ENCODE data around the gene CA4. TPM values are rescaled to one million over a fixed set of nuclear protein-coding genes. Genes with fewer than 3 reads are reported as not detected.

The CA4 gene
- total RNA-seq, 1 donor from 2014 or later: 73.1 TPM

- DNase-seq: no peak
- intact Hi-C loops (cut with DNase I): no loop called here
- TF ChIP-seq, protein P1, sequence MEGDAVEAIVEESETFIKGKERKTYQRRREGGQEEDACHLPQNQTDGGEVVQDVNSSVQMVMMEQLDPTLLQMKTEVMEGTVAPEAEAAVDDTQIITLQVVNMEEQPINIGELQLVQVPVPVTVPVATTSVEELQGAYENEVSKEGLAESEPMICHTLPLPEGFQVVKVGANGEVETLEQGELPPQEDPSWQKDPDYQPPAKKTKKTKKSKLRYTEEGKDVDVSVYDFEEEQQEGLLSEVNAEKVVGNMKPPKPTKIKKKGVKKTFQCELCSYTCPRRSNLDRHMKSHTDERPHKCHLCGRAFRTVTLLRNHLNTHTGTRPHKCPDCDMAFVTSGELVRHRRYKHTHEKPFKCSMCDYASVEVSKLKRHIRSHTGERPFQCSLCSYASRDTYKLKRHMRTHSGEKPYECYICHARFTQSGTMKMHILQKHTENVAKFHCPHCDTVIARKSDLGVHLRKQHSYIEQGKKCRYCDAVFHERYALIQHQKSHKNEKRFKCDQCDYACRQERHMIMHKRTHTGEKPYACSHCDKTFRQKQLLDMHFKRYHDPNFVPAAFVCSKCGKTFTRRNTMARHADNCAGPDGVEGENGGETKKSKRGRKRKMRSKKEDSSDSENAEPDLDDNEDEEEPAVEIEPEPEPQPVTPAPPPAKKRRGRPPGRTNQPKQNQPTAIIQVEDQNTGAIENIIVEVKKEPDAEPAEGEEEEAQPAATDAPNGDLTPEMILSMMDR (IDR thresholded peaks at IDR 0.05): no peak
- Histone ChIP-seq H3K27me3 (no peaks in the 10 kb centered on the region), H3K27ac (no peak overlapping the region), H3K36me3 (no peaks in the 10 kb centered on the region), H3K4me3 (no peak overlapping the region), H3K9me3 (no peaks in the 10 kb centered on the region), H3K4me1 (peaks cover 11% of the 10 kb centered on the region)
- ATAC-seq: no peak
Measured at GRCh38 chr17:60158751-60159478, 9.1 kb downstream of the CA4 start.

GRCh38 chr17:60159479-60159866 is 9.7 kb downstream of the CA4 start:
- no peak for ATAC-seq
- TF ChIP-seq, protein P1 (IDR thresholded peaks at IDR 0.05): no peak
- peaks cover 7% of the 10 kb centered on the region for H3K4me1 ChIP-seq
- no peak overlapping the region for H3K27ac ChIP-seq
- no peak for DNase-seq
- no peaks in the 10 kb centered on the region for H3K9me3 ChIP-seq
- no peak overlapping the region for H3K4me3 ChIP-seq
- H3K36me3 ChIP-seq: no peaks in the 10 kb centered on the region
- no peaks in the 10 kb centered on the region for H3K27me3 ChIP-seq
- intact Hi-C loops (cut with DNase I): no loop called here

DNA sequence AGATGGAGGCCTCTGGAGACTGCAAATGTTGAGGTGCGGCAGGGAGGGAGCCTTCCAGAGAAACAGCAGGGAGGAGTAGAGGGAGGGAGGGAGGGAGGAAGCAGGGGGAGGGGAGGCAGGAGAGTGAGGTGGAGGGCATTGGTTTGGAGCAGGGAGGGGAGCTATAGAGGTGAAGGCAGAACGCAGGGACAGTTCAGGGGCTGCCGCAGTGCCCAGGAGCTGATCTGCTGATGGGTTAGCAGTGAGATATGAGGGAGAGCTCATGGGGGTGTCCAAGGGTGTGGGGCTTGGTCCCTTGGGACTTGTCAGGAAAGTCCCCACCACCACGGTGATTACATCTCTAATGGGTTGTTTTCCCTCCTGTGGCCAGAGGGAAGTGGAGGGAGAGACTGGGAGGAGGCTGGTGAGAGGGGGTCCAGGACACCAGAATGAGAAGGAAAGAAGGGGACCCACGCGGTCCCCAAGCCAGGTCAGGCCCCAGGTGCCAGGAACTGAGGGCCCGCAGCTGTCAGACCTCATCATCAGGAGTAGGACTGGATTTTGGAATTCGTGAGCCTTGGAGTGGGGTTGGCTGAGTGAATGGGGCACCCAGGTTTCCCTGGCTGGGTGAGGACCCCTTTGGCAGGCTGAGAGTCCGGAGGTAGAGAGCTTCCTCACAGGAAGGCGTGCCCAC is 11.2 kb downstream of the CA4 start:
- ATAC-seq (no peak), DNase-seq (no peak)
- H3K27me3 ChIP-seq: no peaks in the 10 kb centered on the region
- H3K36me3 ChIP-seq: no peaks in the 10 kb centered on the region
- no peaks in the 10 kb centered on the region for H3K9me3 ChIP-seq
- no peak overlapping the region for H3K4me3 ChIP-seq
- intact Hi-C loops (cut with DNase I): no loop called here
- no peaks in the 10 kb centered on the region for H3K4me1 ChIP-seq
- TF ChIP-seq, protein P1 (IDR thresholded peaks at IDR 0.05): no peak
- peak overlapping the region; percentile 55 for H3K27ac ChIP-seq

DNA sequence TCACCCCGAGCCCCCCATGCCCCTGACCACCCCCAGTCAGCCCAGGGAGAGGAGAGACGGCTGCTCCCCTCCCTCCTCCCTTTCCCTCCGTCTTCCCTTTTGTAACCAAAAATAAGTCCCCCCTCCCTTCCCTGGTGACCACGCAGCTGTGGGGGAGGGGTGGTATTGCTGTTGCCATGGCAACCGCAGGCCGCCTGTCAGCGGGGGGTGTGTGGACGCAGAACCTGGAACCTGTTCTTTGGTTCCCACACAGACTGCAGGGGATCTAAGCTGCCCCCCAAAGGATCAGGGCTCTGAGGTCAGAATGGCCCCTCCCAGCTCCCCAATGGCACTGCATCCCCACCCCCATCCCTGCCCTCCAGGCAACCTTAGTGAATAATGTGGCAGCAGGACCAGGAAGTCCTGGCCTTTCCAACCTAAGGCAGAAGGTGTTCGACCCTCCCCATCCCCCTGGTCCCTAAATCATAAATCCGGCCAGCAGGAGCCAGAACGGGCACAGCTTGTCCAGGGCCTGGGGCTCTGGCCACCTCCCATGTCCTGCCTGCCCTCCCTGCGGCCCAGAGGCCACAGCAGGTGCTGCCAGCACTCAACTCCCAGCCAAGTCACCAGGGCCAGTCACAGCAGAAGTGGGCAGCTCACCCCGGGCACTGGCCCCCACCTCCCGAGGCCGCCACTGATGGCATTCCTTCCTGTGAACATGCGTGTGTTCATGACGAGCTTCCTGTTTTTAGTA is 12.0 kb downstream of the CA4 start:
- Histone ChIP-seq H3K4me1 (no peaks in the 10 kb centered on the region), H3K4me3 (no peak overlapping the region), H3K9me3 (no peaks in the 10 kb centered on the region), H3K27ac (peak overlapping the region; percentile 55), H3K36me3 (no peaks in the 10 kb centered on the region), H3K27me3 (no peaks in the 10 kb centered on the region)
- DNase-seq (peak; percentile 66), ATAC-seq (peak; percentile 56)
- intact Hi-C loops (cut with DNase I): no loop called here
- TF ChIP-seq, protein P1 (IDR thresholded peaks at IDR 0.05): no peak

DNA sequence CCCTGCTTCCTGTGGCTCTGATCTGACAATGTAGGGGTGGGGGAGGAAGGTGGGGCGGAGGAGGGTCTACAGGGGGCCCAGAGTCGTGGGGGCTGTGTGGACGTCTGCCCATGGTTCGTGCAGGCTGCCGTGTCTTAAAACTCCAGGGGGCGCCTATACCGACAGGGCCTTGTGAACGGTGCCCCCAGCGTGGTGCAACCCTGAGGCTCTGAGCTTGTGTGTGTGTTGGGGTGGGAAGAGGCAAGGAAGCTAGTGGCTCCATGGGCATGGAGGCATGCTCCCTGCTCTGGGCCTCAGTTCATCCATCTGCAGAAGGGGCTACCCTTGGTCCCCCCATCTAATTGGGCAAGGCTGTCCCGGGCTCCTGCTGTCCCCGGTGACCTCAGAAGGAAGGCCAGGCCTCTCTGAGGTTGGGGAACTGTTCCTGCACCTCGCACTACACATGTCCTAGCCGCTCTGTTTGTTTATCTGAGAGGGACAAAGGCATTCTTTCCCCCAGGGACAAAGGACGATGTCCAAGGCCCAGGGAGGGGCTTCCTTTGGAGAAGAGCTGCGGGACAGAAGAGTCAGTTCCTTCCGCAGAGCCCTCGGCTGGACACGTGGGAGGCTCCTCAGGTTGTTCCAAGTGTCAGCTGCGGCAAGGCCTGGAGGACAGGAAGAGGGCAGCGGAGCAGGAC is 13.5 kb downstream of the CA4 start:
- DNase-seq: peak; percentile 56
- peak; percentile 50 for ATAC-seq
- peaks cover 4% of the 10 kb centered on the region for H3K4me1 ChIP-seq

More for the DNA sequence above, 13.5 kb downstream of the CA4 start:
- Histone ChIP-seq H3K9me3 (no peaks in the 10 kb centered on the region), H3K27ac (peak overlapping the region; percentile 30), H3K27me3 (no peaks in the 10 kb centered on the region), H3K36me3 (no peaks in the 10 kb centered on the region), H3K4me3 (no peak overlapping the region)
- intact Hi-C loops (cut with DNase I): no loop called here
- TF ChIP-seq, protein P1 (IDR thresholded peaks at IDR 0.05): no peak

All from upper lobe of right lung (tissue), 1 donor.